HEK293 (cell line): ENCODE measurements around the gene AGAP1.
A peak's percentile ranks its signal among the peaks of the same experiment; 100 is the strongest.

ENCODE experiments used
- CTCF ChIA-PET: fragments of 350-600 bp; formaldehyde crosslinking; extraction: SDS; loops from one replicate; lab custom pipeline; 2021; ENCODE audit warnings: antibody characterized with exemption; lab: Yijun Ruan, JAX
- POLR2A ChIA-PET: fragments of 300-600 bp; formaldehyde crosslinking; extraction: SDS; loops from one replicate; lab custom pipeline; 2020; ENCODE audit warnings: antibody characterized with exemption, inconsistent platforms; lab: Yijun Ruan, JAX
- H3K27ac ChIP-seq: fragments of 200-500 bp; sonication (Bioruptor generic); 2 replicates; pipeline ENCODE4 v1.5.1; 2014; ENCODE audit warnings: low read depth, low read length, control low read depth, inconsistent platforms; ENCODE audit errors: extremely low read depth
- H3K36me3 ChIP-seq, 2 experiments: fragments of 200-500 bp in 1 of 2; sonication (Bioruptor generic) in 1 of 2; 1 replicate in 1 of 2; 2 replicates in 1 of 2; pipeline ENCODE4 v1.5.1; 2014 to 2017; ENCODE audit warnings: inconsistent platforms in 2 of 2, low read length in 2 of 2; ENCODE audit not compliant: control insufficient read depth in 2 of 2, insufficient read depth in 1 of 2
- H3K4me1 ChIP-seq: fragments of 200-500 bp; sonication (Bioruptor generic); 2 replicates; pipeline ENCODE4 v1.5.1; 2014; ENCODE audit warnings: mild to moderate bottlenecking, low read length, inconsistent platforms; ENCODE audit not compliant: control insufficient read depth, insufficient read depth
- H3K4me3 ChIP-seq: 2 replicates; pipeline ENCODE4 v1.5.1; 2011; ENCODE audit warnings: low read depth, mild to moderate bottlenecking, control low read depth, low read length, moderate library complexity
- H3K9me3 ChIP-seq: fragments of 200-500 bp; sonication (Bioruptor generic); 2 replicates; pipeline ENCODE4 v1.5.1; 2014; ENCODE audit warnings: low read depth, low read length, inconsistent platforms; ENCODE audit not compliant: control insufficient read depth, insufficient read depth
- EGR2 ChIP-seq: fragments of 450-650 bp; formaldehyde crosslinking; IDR thresholded peaks from 2 replicates; pipeline ENCODE4 v1.5.1; 2016; ENCODE audit warnings: low read depth, missing biosample characterization, missing genetic modification characterization
- GFI1B ChIP-seq: fragments of 450-650 bp; formaldehyde crosslinking; IDR thresholded peaks from 2 replicates; pipeline ENCODE4 v1.5.1; 2016; ENCODE audit warnings: missing biosample characterization, missing genetic modification characterization
- KLF10 ChIP-seq: fragments of 450-650 bp; IDR thresholded peaks from 2 replicates; pipeline ENCODE4 v1.5.1; 2018; ENCODE audit warnings: missing biosample characterization, mild to moderate bottlenecking, missing genetic modification characterization
- ZBTB20 ChIP-seq: fragments of 450-650 bp; formaldehyde crosslinking; IDR thresholded peaks from 2 replicates; pipeline ENCODE4 v1.5.1; 2016; ENCODE audit warnings: missing biosample characterization, missing genetic modification characterization
- ZNF391 ChIP-seq: fragments of 450-650 bp; formaldehyde crosslinking; IDR thresholded peaks from 2 replicates; pipeline ENCODE4 v1.5.1; 2016; ENCODE audit warnings: low read depth, missing biosample characterization, missing genetic modification characterization, borderline replicate concordance
- ZNF394 ChIP-seq: fragments of 450-650 bp; formaldehyde crosslinking; IDR thresholded peaks from 2 replicates; pipeline ENCODE4 v1.5.1; 2016; ENCODE audit warnings: missing biosample characterization, missing genetic modification characterization, mild to moderate bottlenecking, moderate library complexity, borderline replicate concordance
- ZNF521 ChIP-seq: fragments of 450-650 bp; formaldehyde crosslinking; IDR thresholded peaks from 2 replicates; pipeline ENCODE4 v1.5.1; 2017; ENCODE audit warnings: missing biosample characterization, mild to moderate bottlenecking, missing genetic modification characterization
- ZNF585B ChIP-seq: fragments of 450-650 bp; formaldehyde crosslinking; IDR thresholded peaks from 2 replicates; pipeline ENCODE4 v1.5.1; 2016; ENCODE audit warnings: missing biosample characterization, missing genetic modification characterization
- ZNF660 ChIP-seq: fragments of 450-650 bp; IDR thresholded peaks from 2 replicates; pipeline ENCODE4 v1.5.1; 2018; ENCODE audit warnings: missing biosample characterization, mild to moderate bottlenecking, missing genetic modification characterization
- ZNF677 ChIP-seq: fragments of 450-650 bp; IDR thresholded peaks from 2 replicates; pipeline ENCODE4 v1.5.0; 2018; ENCODE audit warnings: missing biosample characterization, mild to moderate bottlenecking, missing genetic modification characterization, moderate library complexity
- ZNF791 ChIP-seq: fragments of 450-650 bp; formaldehyde crosslinking; IDR thresholded peaks from 2 replicates; pipeline ENCODE4 v1.5.1; 2016; ENCODE audit warnings: missing biosample characterization, missing genetic modification characterization
- TF ChIP-seq, protein P1 (sequence below): fragments of 450-650 bp; formaldehyde crosslinking; IDR thresholded peaks from 2 replicates; pipeline ENCODE4 v1.5.0; 2017; ENCODE audit warnings: missing biosample characterization, missing genetic modification characterization, borderline replicate concordance
- TF ChIP-seq, protein P2 (sequence below): fragments of 450-650 bp; formaldehyde crosslinking; IDR thresholded peaks from 2 replicates; pipeline ENCODE4 v1.5.1; 2017; ENCODE audit warnings: missing biosample characterization, missing genetic modification characterization
- TF ChIP-seq, protein P3 (sequence below): sonication (generic); formaldehyde crosslinking; IDR thresholded peaks from 2 replicates; pipeline ENCODE4 v1.8.1; 2022; ENCODE audit warnings: mild to moderate bottlenecking, moderate library complexity, missing genetic modification reagents

AGAP1 gene

DNA sequence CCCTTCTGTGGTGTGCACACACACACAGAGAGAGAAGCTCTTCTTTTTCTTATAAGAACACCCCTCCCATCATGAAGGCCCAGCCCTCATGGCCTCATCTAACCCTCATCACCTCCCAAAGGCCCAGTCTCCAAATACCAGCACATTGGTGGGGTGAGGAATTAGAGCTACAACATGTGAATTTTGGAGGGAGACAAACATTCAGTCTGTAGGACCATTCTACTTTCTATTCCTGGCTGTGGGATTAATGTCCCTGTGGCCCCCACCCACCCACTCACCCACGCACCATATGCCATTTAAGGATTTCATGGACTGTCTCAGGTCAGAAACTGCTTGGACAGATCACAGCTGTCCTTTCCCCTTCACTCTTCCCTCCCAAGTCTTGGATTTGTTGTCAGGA, 484.2 kb downstream of the AGAP1 start:
- no peak overlapping the region for H3K27ac ChIP-seq
- TF ChIP-seq, protein P1, sequence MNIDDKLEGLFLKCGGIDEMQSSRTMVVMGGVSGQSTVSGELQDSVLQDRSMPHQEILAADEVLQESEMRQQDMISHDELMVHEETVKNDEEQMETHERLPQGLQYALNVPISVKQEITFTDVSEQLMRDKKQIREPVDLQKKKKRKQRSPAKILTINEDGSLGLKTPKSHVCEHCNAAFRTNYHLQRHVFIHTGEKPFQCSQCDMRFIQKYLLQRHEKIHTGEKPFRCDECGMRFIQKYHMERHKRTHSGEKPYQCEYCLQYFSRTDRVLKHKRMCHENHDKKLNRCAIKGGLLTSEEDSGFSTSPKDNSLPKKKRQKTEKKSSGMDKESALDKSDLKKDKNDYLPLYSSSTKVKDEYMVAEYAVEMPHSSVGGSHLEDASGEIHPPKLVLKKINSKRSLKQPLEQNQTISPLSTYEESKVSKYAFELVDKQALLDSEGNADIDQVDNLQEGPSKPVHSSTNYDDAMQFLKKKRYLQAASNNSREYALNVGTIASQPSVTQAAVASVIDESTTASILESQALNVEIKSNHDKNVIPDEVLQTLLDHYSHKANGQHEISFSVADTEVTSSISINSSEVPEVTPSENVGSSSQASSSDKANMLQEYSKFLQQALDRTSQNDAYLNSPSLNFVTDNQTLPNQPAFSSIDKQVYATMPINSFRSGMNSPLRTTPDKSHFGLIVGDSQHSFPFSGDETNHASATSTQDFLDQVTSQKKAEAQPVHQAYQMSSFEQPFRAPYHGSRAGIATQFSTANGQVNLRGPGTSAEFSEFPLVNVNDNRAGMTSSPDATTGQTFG (tag by site-specific recombination), result no peak
- TF ChIP-seq, protein P2, sequence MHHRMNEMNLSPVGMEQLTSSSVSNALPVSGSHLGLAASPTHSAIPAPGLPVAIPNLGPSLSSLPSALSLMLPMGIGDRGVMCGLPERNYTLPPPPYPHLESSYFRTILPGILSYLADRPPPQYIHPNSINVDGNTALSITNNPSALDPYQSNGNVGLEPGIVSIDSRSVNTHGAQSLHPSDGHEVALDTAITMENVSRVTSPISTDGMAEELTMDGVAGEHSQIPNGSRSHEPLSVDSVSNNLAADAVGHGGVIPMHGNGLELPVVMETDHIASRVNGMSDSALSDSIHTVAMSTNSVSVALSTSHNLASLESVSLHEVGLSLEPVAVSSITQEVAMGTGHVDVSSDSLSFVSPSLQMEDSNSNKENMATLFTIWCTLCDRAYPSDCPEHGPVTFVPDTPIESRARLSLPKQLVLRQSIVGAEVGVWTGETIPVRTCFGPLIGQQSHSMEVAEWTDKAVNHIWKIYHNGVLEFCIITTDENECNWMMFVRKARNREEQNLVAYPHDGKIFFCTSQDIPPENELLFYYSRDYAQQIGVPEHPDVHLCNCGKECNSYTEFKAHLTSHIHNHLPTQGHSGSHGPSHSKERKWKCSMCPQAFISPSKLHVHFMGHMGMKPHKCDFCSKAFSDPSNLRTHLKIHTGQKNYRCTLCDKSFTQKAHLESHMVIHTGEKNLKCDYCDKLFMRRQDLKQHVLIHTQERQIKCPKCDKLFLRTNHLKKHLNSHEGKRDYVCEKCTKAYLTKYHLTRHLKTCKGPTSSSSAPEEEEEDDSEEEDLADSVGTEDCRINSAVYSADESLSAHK (tag by site-specific recombination), result no peak
- no peaks in the 10 kb centered on the region for H3K9me3 ChIP-seq
- ChIA-PET POLR2A (no interaction called here), CTCF (interaction anchor here (0.6 kb wide), 2 partner anchors 340 to 578 kb away, joined by 3 to 4 read pairs; no protein-coding TSS in a partner anchor)
- H3K4me3 ChIP-seq, result no peak overlapping the region
- peaks cover 0 to 15% of the 10 kb centered on the region in 2 experiments; a peak in 1 of 3 replicates for H3K36me3 ChIP-seq
- no peaks in the 10 kb centered on the region for H3K4me1 ChIP-seq

DNA sequence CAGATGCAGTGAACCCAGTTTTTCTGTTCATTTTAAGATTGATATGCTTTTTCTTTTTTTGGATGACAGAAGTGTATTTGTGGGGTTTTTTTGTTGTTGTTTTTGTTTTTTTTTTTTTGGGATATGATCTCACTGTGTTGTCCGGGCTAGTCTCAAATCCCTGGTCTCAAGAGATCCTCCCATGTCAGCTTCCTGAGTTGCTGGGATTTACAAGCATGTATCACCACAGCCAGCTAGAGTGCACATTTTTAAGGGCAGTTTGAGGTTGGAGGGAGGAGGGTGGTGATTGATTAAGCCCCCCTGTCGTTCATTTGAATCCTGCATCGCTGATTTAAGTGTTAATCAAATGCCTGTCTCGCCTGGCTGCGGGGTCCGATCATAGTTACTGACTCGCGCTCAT, 485.2 kb downstream of the AGAP1 start:
- peaks cover 0 to 15% of the 10 kb centered on the region in 2 experiments; a peak in 1 of 3 replicates for H3K36me3 ChIP-seq
- POLR2A ChIA-PET, result no interaction called here
- no peaks in the 10 kb centered on the region for H3K4me1 ChIP-seq
- H3K9me3 ChIP-seq, result no peaks in the 10 kb centered on the region
- no peak overlapping the region for H3K4me3 ChIP-seq
- TF ChIP-seq ZNF391 (tag by site-specific recombination) (no peak), ZNF585B (no peak), EGR2 (no peak), KLF10 (tag by site-specific recombination) (no peak), ZNF677 (tag by site-specific recombination) (no peak), ZNF394 (no peak)
- TF ChIP-seq, protein P3, sequence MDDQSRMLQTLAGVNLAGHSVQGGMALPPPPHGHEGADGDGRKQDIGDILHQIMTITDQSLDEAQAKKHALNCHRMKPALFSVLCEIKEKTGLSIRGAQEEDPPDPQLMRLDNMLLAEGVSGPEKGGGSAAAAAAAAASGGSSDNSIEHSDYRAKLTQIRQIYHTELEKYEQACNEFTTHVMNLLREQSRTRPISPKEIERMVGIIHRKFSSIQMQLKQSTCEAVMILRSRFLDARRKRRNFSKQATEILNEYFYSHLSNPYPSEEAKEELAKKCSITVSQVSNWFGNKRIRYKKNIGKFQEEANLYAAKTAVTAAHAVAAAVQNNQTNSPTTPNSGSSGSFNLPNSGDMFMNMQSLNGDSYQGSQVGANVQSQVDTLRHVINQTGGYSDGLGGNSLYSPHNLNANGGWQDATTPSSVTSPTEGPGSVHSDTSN (CRISPR knock-in tag), result no peak
- CTCF ChIA-PET, result no interaction called here
- H3K27ac ChIP-seq, result no peak overlapping the region

DNA sequence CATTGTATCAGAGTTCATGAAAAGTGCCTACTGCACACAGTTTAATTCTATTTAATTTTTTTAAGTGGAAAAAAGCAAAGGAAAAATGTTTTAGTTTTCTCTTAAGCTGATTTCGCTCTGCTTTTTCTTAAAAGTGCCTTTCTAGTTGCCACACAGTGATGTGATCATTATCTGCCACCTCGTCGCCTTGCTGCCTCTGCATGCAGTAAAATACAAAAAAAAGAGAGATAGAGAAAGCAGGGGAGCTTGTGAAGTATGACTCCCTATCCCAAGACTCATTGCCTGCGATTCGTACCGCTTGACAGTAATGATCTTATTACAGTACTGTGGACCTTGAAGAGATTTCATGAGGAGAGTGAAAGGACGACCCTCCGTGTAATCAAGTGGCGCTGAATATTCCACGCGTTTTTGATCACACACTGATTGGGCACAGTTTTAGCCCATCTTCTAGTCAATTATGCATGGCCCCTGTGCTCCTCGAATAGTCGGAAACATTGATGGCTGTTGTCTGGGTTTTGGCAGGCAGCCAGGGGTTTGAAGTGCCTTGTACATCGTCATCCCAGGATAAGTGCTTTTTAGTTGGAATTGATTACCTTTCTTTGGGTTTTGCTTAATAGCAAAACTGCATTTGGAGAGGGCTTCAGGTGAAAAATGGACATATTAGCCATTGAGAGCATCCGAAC, 486.1 kb downstream of the AGAP1 start:
- ChIA-PET CTCF (interaction anchor here (1.0 kb wide), 1 partner anchor 39 kb away, joined by 3 read pairs; no protein-coding TSS in a partner anchor), POLR2A (no interaction called here)
- TF ChIP-seq ZNF791 (tag by site-specific recombination) (no peak), GFI1B (tag by site-specific recombination) (no peak), ZBTB20 (tag by site-specific recombination) (no peak), ZNF660 (tag by site-specific recombination) (0 out of 2 replicates have a peak, but pooled peaks have one; percentile 35), ZNF521 (no peak)
- Histone ChIP-seq H3K9me3 (no peaks in the 10 kb centered on the region), H3K4me1 (no peaks in the 10 kb centered on the region), H3K27ac (no peak overlapping the region), H3K4me3 (no peak overlapping the region), H3K36me3 (peaks cover 0 to 15% of the 10 kb centered on the region in 2 experiments; a peak in 1 of 3 replicates)
